Activated T-cell treated with anti-CD3 and anti-CD28 coated beads, Interleukin-2, amount 50 U/mL, for 1 hour (primary cell): ENCODE measurements around the gene CFAP61.
"Not testable (repeated sequence)": the region's sequence is repeated elsewhere in the genome, so short reads cannot be mapped to it uniquely, and the experiment has no call there.

Source experiments
- DNase-seq: peaks from one replicate; pipeline ENCODE4 v3.0.0-alpha.2; 2020

Gene CFAP61

GRCh38 chr20:20237093-20237959 lies 185.0 kb downstream of the CFAP61 start:
- peak; percentile 18 for DNase-seq

- no peak for DNase-seq
Measured at GRCh38 chr20:20241976-20242375, 189.6 kb downstream of the CFAP61 start.

- not testable (repeated sequence) for DNase-seq
Measured at GRCh38 chr20:20244384-20244783, 192.1 kb downstream of the CFAP61 start.

- DNase-seq = no peak
Measured at GRCh38 chr20:20246996-20247633, 194.8 kb downstream of the CFAP61 start.

- DNase-seq = no peak
Measured at GRCh38 chr20:20248620-20249200, 196.4 kb downstream of the CFAP61 start.

GRCh38 chr20:20251317-20251716 lies 199.0 kb downstream of the CFAP61 start:
- DNase-seq = no peak

GRCh38 chr20:20251836-20252235 lies 199.5 kb downstream of the CFAP61 start:
- no peak for DNase-seq

GRCh38 chr20:20253039-20253743 lies 200.9 kb downstream of the CFAP61 start:
- DNase-seq = no peak

- no peak for DNase-seq
Measured at GRCh38 chr20:20253744-20254330, 201.5 kb downstream of the CFAP61 start.

- no peak for DNase-seq
Measured at GRCh38 chr20:20255099-20255498, 202.8 kb downstream of the CFAP61 start.

GRCh38 chr20:20259533-20259932 lies 207.2 kb downstream of the CFAP61 start:
- DNase-seq = no peak

GRCh38 chr20:20261159-20261558 lies 208.8 kb downstream of the CFAP61 start:
- no peak for DNase-seq

- no peak for DNase-seq
Measured at GRCh38 chr20:20265210-20265609, 212.9 kb downstream of the CFAP61 start.

GRCh38 chr20:20266552-20266951 lies 214.2 kb downstream of the CFAP61 start:
- no peak for DNase-seq

- no peak for DNase-seq
Measured at GRCh38 chr20:20267685-20268370, 215.5 kb downstream of the CFAP61 start.

- DNase-seq = no peak
Measured at GRCh38 chr20:20271271-20271670, 218.9 kb downstream of the CFAP61 start.

- DNase-seq = no peak
Measured at GRCh38 chr20:20272686-20273085, 220.4 kb downstream of the CFAP61 start.

GRCh38 chr20:20273286-20273685 lies 221.0 kb downstream of the CFAP61 start:
- DNase-seq = no peak

- no peak for DNase-seq
Measured at GRCh38 chr20:20274821-20275220, 222.5 kb downstream of the CFAP61 start.

GRCh38 chr20:20275636-20276035 lies 223.3 kb downstream of the CFAP61 start:
- no peak for DNase-seq

- no peak for DNase-seq
Measured at GRCh38 chr20:20276811-20277530, 224.6 kb downstream of the CFAP61 start.
